A549 (cell line): ENCODE data around the gene FBF1. TPM values are rescaled to one million over a fixed set of nuclear protein-coding genes. Genes with fewer than 3 reads are reported as not detected.

Experiments used
- ATAC-seq, 2 experiments: fragments of 200-7000 bp in 1 of 2; fragments of >200 bp in 1 of 2; cut with Nextera tagmentation in 1 of 2; cut with Tn5 transposase in 1 of 2; 3 replicates each; pipeline versions ENCODE4 v1.8.0 to v1.9.1; 2018 to 2020; ENCODE audit warnings: mild to moderate bottlenecking in 1 of 2, moderate library complexity in 1 of 2
- CTCF ChIA-PET: fragments of 300-600 bp; sonication (Branson Sonifier 250); formaldehyde crosslinking; extraction: SDS; loops from one replicate; lab custom pipeline; 2021; ENCODE audit warnings: antibody characterized with exemption, inconsistent platforms; lab: Yijun Ruan, JAX
- POLR2A ChIA-PET: fragments of 350-600 bp; formaldehyde crosslinking; extraction: SDS; loops from one replicate; lab custom pipeline; 2021; ENCODE audit warnings: antibody characterized with exemption, inconsistent platforms; lab: Yijun Ruan, JAX
- DNase-seq, 2 experiments: peaks; one replicate each; pipeline versions ENCODE4 v3.0.0 to v3.0.0-alpha.2; 2011 to 2016; ENCODE audit warnings: low read depth in 1 of 2, low spot score in 1 of 2
- FAIRE-seq: peaks from 2 replicates; lab custom pipeline; 2011; peaks lifted over from hg19 to GRCh38; lab: Jason Lieb, UNC
- H3K27ac ChIP-seq, 2 experiments: fragments of >200 bp; sonication (Bioruptor Twin); formaldehyde crosslinking; 3 replicates each; pipeline ENCODE4 v1.5.1; 2016 to 2017
- H3K4me1 ChIP-seq: fragments of >200 bp; sonication (Bioruptor Twin); formaldehyde crosslinking; 3 replicates; pipeline ENCODE4 v1.6.1; 2016
- H3K4me2 ChIP-seq: fragments of >200 bp; sonication (Bioruptor Twin); formaldehyde crosslinking; 3 replicates; pipeline ENCODE4 v1.6.1; 2016
- H3K4me3 ChIP-seq: fragments of >200 bp; sonication (Bioruptor Twin); formaldehyde crosslinking; 3 replicates; pipeline ENCODE4 v1.5.1; 2016
- H3K9me3 ChIP-seq: fragments of >200 bp; sonication (Bioruptor Twin); formaldehyde crosslinking; 3 replicates; pipeline ENCODE4 v1.6.1; 2016
- BCL3 ChIP-seq: fragments of >200 bp; sonication (Bioruptor Twin); formaldehyde crosslinking; IDR thresholded peaks from 3 replicates; pipeline ENCODE4 v1.6.1; 2016
- BHLHE40 ChIP-seq: IDR thresholded peaks from 2 replicates; pipeline ENCODE4 v1.6.1; 2012; ENCODE audit warnings: low read depth, low read length, inconsistent platforms
- CHD2 ChIP-seq: fragments of 150-350 bp; IDR thresholded peaks from 2 replicates; pipeline ENCODE4 v1.6.1; 2014; ENCODE audit warnings: low read length; ENCODE audit not compliant: partially characterized antibody
- ESRRA ChIP-seq: fragments of 150-350 bp; IDR thresholded peaks from 2 replicates; pipeline ENCODE4 v1.6.1; 2014; ENCODE audit warnings: mild to moderate bottlenecking, low read length, borderline replicate concordance
- FOSB ChIP-seq: fragments of 250-450 bp; sonication (Bioruptor Pico); IDR thresholded peaks from 2 replicates; pipeline ENCODE4 v1.5.0; 2020; ENCODE audit warnings: mild to moderate bottlenecking, moderate library complexity
- FOSL2 ChIP-seq, 2 experiments: fragments of 450-650 bp in 1 of 2; fragments of >200 bp in 1 of 2; sonication (Bioruptor Twin) in 1 of 2; formaldehyde crosslinking; IDR thresholded peaks; 2 replicates each; pipeline versions ENCODE4 v1.5.0 to v1.6.1; 2016 to 2020; ENCODE audit warnings: mild to moderate bottlenecking in 1 of 2, moderate library complexity in 1 of 2
- FOXS1 ChIP-seq: fragments of 250-450 bp; sonication (Bioruptor Pico); IDR thresholded peaks from 2 replicates; pipeline ENCODE4 v1.5.0; 2020; ENCODE audit warnings: mild to moderate bottlenecking, moderate library complexity
- HES2 ChIP-seq: fragments of >200 bp; sonication (Bioruptor Twin); formaldehyde crosslinking; IDR thresholded peaks from 2 replicates; pipeline ENCODE4 v1.6.1; 2016
- HMGXB4 ChIP-seq: fragments of 250-450 bp; sonication (Bioruptor Pico); IDR thresholded peaks from 2 replicates; pipeline ENCODE4 v1.5.0; 2021; ENCODE audit warnings: mild to moderate bottlenecking, moderate library complexity, borderline replicate concordance
- HOXB13 ChIP-seq: fragments of 250-450 bp; sonication (Bioruptor Pico); IDR thresholded peaks from 2 replicates; pipeline ENCODE4 v1.5.0; 2020; ENCODE audit warnings: low read depth, mild to moderate bottlenecking, moderate library complexity
- HOXB5 ChIP-seq: fragments of 250-450 bp; sonication (Bioruptor Pico); IDR thresholded peaks from 2 replicates; pipeline ENCODE4 v1.5.0; 2020; ENCODE audit warnings: mild to moderate bottlenecking, moderate library complexity
- JUNB ChIP-seq: fragments of >200 bp; sonication (Bioruptor Twin); formaldehyde crosslinking; IDR thresholded peaks from 2 replicates; pipeline ENCODE4 v1.6.1; 2016
- MAZ ChIP-seq: fragments of 150-350 bp; IDR thresholded peaks from 2 replicates; pipeline ENCODE4 v1.6.1; 2014; ENCODE audit warnings: antibody characterized with exemption, low read depth, low read length, borderline replicate concordance
- NFE2L2 ChIP-seq: fragments of 150-350 bp; conservative IDR thresholded peaks from 2 replicates; pipeline ENCODE4 v1.6.1; 2014; ENCODE audit warnings: low read length
- POLR2A ChIP-seq: IDR thresholded peaks from 2 replicates; pipeline ENCODE4 v1.6.1; 2012; ENCODE audit warnings: mild to moderate bottlenecking, low read length
- RFX5 ChIP-seq: fragments of 450-650 bp; IDR thresholded peaks from 2 replicates; pipeline ENCODE4 v1.7.1; 2014; ENCODE audit warnings: antibody characterized with exemption, mild to moderate bottlenecking, moderate library complexity
- RNF2 ChIP-seq: fragments of 200-600 bp; sonication (generic); IDR thresholded peaks from 2 replicates; pipeline ENCODE4 v1.6.1; 2016; ENCODE audit warnings: low read depth, mild to moderate bottlenecking, antibody characterized with exemption, moderate library complexity, borderline replicate concordance
- SMC3 ChIP-seq: fragments of >200 bp; sonication (Bioruptor Twin); formaldehyde crosslinking; IDR thresholded peaks from 3 replicates; pipeline ENCODE4 v1.6.1; 2018; ENCODE audit warnings: inconsistent platforms
- ZC3H11A ChIP-seq: fragments of 450-650 bp; IDR thresholded peaks from 2 replicates; pipeline ENCODE4 v1.6.1; 2014; ENCODE audit warnings: antibody characterized with exemption, mild to moderate bottlenecking
- ZFP36 ChIP-seq: fragments of 450-650 bp; IDR thresholded peaks from 2 replicates; pipeline ENCODE4 v1.6.1; 2014; ENCODE audit warnings: borderline replicate concordance; ENCODE audit not compliant: partially characterized antibody
- ZNF302 ChIP-seq: fragments of 250-450 bp; sonication (Bioruptor Pico); IDR thresholded peaks from 2 replicates; pipeline ENCODE4 v1.9.0; 2021; ENCODE audit warnings: inconsistent platforms, mild to moderate bottlenecking, moderate library complexity
- WGBS: methylation state at CpG from one replicate; pipeline ENCODE4 v1.1.6; 2017; ENCODE audit errors: missing lambda C conversion rate; 5-methylcytosine and 5-hydroxymethylcytosine counted together
- polyA plus RNA-seq, 4 experiments: library from polyadenylated mRNA; depleted of rRNA in 3 of 4; stranded (reverse); fragments of >200 nt; fragmentation: RNase III in 1 of 4; extraction: RNeasy Plus Mini Kit Qiagen cat#74134 plus additional on column Dnase treatment in 1 of 4; gene quantifications; 2 replicates in 3 of 4; 3 replicates in 1 of 4; pipeline ENCODE4 v1.2.3, GENCODE V29; 2011 to 2017
- TF ChIP-seq, protein P1 (sequence below): fragments of 250-450 bp; sonication (Bioruptor Pico); IDR thresholded peaks from 2 replicates; pipeline ENCODE4 v1.5.0; 2020; ENCODE audit warnings: low read depth, mild to moderate bottlenecking, moderate library complexity
- TF ChIP-seq, protein P2 (sequence below): IDR thresholded peaks from 2 replicates; pipeline ENCODE4 v1.6.1; 2012; ENCODE audit warnings: low read depth, borderline replicate concordance
- TF ChIP-seq, protein P3 (sequence below): fragments of >200 bp; sonication (Bioruptor Twin); formaldehyde crosslinking; IDR thresholded peaks from 3 replicates; pipeline ENCODE4 v1.5.1; 2016

The FBF1 gene
- polyA plus RNA-seq, 2 of the 4 experiments (the other 2 are of a cell fraction) = 8.5 to 17.8 TPM

DNA sequence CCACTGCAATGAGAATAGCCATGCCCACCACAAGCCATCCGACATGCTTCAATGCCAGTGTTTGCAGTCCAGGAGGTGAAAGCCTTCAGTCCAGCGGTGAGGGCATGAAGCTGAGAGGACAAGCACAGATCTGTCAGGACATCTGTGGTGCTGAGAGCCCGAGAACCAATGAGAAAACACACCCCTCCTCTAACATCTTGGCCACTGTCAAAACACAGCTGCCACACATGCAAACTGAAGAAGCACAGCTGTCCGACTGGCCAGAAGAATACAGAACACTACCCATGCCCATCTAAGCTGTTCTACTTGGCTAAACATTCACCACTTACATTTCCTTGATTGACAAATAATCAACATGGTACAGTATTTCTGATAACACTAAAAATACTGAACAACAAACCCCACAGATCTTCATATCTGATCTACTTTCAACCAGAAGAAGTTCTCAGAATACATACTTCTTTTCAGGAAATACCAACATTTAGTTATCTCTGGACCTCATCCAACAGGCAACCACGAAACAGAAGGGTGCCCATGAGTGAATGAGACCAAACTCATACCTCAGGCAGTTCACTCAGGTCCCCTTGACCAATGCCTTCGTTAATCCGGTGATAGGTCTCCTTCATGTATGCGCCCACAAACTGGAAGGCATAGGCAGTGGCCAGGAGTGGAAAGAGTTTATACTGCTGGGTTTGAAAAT lies 10.2 kb upstream of the FBF1 start:
- DNase-seq (no peak), ATAC-seq (no peak), FAIRE-seq (no peak)
- H3K27ac ChIP-seq = no peak overlapping the region
- ChIA-PET CTCF (interaction anchor here (0.7 to 1.9 kb wide), 6 partner anchors 9 to 329 kb away, joined by 3 to 9 read pairs (median 4); partner anchors contain the start of gene CDK3), POLR2A (interaction anchor here (1.3 kb wide), 1 partner anchor 10 kb away, joined by 4 read pairs; the partner anchor contains the start of gene FBF1)
- no peak overlapping the region for H3K4me2 ChIP-seq
- no peak overlapping the region for H3K4me3 ChIP-seq
- TF ChIP-seq POLR2A (no peak), ZFP36 (no peak), BCL3 (no peak), HMGXB4 (no peak), FOSB (CRISPR knock-in tag) (no peak), HOXB5 (no peak), RNF2 (no peak), SMC3 (no peak), ZNF302 (CRISPR knock-in tag) (no peak), RFX5 (no peak), HOXB13 (CRISPR knock-in tag) (no peak), CHD2 (no peak), ZC3H11A (no peak)
- TF ChIP-seq, protein P1, sequence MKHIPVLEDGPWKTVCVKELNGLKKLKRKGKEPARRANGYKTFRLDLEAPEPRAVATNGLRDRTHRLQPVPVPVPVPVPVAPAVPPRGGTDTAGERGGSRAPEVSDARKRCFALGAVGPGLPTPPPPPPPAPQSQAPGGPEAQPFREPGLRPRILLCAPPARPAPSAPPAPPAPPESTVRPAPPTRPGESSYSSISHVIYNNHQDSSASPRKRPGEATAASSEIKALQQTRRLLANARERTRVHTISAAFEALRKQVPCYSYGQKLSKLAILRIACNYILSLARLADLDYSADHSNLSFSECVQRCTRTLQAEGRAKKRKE (CRISPR knock-in tag) = no peak
- no peaks in the 10 kb centered on the region for H3K4me1 ChIP-seq
- no peaks in the 10 kb centered on the region for H3K9me3 ChIP-seq
- 93% methylated on average over 8 of the region's 8 CpGs for WGBS

- ChIA-PET POLR2A (interaction anchor here (1.3 kb wide), 1 partner anchor 9 kb away, joined by 4 read pairs; the partner anchor contains the start of gene FBF1), CTCF (interaction anchor here (0.7 to 1.9 kb wide), 6 partner anchors 9 to 329 kb away, joined by 3 to 6 read pairs (median 4); no protein-coding TSS in a partner anchor)
- H3K9me3 ChIP-seq = no peaks in the 10 kb centered on the region
- FAIRE-seq (no peak), ATAC-seq (no peak), DNase-seq (no peak)
- no peaks in the 10 kb centered on the region for H3K4me1 ChIP-seq
- H3K27ac ChIP-seq = no peak overlapping the region
- TF ChIP-seq, protein P2, sequence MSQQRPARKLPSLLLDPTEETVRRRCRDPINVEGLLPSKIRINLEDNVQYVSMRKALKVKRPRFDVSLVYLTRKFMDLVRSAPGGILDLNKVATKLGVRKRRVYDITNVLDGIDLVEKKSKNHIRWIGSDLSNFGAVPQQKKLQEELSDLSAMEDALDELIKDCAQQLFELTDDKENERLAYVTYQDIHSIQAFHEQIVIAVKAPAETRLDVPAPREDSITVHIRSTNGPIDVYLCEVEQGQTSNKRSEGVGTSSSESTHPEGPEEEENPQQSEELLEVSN = no peak
- TF ChIP-seq CHD2 = no peak
- TF ChIP-seq, protein P3, sequence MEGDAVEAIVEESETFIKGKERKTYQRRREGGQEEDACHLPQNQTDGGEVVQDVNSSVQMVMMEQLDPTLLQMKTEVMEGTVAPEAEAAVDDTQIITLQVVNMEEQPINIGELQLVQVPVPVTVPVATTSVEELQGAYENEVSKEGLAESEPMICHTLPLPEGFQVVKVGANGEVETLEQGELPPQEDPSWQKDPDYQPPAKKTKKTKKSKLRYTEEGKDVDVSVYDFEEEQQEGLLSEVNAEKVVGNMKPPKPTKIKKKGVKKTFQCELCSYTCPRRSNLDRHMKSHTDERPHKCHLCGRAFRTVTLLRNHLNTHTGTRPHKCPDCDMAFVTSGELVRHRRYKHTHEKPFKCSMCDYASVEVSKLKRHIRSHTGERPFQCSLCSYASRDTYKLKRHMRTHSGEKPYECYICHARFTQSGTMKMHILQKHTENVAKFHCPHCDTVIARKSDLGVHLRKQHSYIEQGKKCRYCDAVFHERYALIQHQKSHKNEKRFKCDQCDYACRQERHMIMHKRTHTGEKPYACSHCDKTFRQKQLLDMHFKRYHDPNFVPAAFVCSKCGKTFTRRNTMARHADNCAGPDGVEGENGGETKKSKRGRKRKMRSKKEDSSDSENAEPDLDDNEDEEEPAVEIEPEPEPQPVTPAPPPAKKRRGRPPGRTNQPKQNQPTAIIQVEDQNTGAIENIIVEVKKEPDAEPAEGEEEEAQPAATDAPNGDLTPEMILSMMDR = no peak
- TF ChIP-seq JUNB = no peak
- TF ChIP-seq HES2 = no peak
- no peak for TF ChIP-seq ZFP36
- TF ChIP-seq FOSL2 (IDR thresholded peaks at IDR 0.05) = no peak
- TF ChIP-seq FOSL2 (CRISPR knock-in tag; IDR thresholded peaks at IDR 0.05) = no peak
- TF ChIP-seq ESRRA = no peak
- TF ChIP-seq FOXS1 = no peak
- TF ChIP-seq MAZ = no peak
- no peak for TF ChIP-seq BHLHE40
- no peak for TF ChIP-seq NFE2L2
- TF ChIP-seq ZNF302 (CRISPR knock-in tag) = no peak
- H3K4me3 ChIP-seq = no peak overlapping the region
- WGBS = 90% methylated on average over 6 of the region's 6 CpGs
- no peak overlapping the region for H3K4me2 ChIP-seq
These were observed 9.6 kb upstream of the FBF1 start for GRCh38 chr17:75950421-75950820.
